Measurements from ENCODE around the gene PPP1R12B.
"Not testable (repeated sequence)": the region's sequence is repeated elsewhere in the genome, so short reads cannot be mapped to it uniquely, and the experiment has no call there.

PPP1R12B gene

DNA sequence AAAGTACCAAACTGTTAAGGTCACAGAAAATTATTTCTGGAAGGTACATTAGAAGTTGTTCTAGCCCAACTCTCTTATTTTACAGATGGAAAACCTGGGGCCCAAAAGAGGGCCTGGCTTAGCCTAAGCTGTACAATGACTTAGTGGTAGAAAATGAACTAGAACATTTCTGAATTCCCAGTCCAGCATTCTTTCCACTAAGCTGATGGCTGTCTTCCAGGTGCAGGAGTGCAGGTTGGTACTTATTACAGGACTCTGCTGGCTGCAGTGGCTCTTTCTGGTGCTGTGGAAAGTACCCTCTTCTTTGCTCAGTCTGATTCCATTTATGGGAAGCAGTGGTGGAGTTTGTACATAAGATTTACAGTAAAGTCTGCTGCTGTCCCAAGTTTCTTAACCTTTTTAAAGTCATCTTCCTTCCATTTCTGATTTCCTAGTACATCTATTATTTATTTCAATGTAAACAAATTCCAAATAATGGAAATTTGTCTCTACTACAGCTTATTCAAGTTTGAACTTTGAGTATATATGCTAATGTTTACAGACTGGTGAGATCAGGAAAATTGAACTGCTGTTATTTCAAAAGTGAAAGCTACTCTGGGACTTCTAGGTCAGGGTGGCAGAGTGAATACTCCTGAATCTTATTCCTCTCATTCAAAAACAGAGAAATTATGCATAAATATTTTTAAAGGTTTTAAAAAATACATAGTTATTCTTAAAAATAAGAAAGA lies 171.8 kb downstream of the PPP1R12B start:
- DNase-seq; H3K4me3 ChIP-seq (ENCODE audit: low read depth, low read length); H3K27ac ChIP-seq; H3K9me3 ChIP-seq (ENCODE audit: severe bottlenecking); H3K36me3 ChIP-seq; H3K27me3 ChIP-seq (ENCODE audit: insufficient read depth, low read depth, severe bottlenecking): not testable (repeated sequence)

GRCh38 chr1:202520857-202521216 lies 172.3 kb downstream of the PPP1R12B start:
- not testable (repeated sequence) for H3K27me3 ChIP-seq (ENCODE audit: insufficient read depth, low read depth, severe bottlenecking); H3K4me3 ChIP-seq (ENCODE audit: low read depth, low read length); DNase-seq; H3K36me3 ChIP-seq; H3K27ac ChIP-seq; H3K9me3 ChIP-seq (ENCODE audit: severe bottlenecking)

- not testable (repeated sequence) for H3K36me3 ChIP-seq; H3K27ac ChIP-seq; H3K4me3 ChIP-seq (ENCODE audit: low read depth, low read length); H3K27me3 ChIP-seq (ENCODE audit: insufficient read depth, low read depth, severe bottlenecking); DNase-seq; H3K9me3 ChIP-seq (ENCODE audit: severe bottlenecking)
Measured at GRCh38 chr1:202521484-202521883, 173.0 kb downstream of the PPP1R12B start.

DNA sequence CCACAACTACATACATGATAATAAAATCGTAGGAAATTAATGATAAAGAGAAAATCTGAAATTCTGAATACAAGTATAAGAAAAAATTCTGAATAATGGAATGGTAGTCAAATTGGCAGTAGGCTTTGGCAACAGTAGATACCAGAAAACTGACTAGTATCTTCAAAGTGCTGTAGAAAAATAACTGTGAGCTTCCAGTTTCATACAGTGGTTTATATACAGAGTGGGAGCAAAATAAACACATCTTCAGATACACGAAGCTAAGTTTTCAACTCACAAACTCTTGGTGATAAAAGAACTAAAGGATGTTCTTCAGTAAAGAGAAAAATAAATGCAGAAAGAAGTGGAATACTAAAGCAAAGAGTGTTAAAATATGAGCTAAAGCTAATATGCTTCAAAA lies 173.4 kb downstream of the PPP1R12B start:
- no peak overlapping the region for H3K4me3 ChIP-seq (ENCODE audit: low read depth, low read length)
- no peaks in the 10 kb centered on the region for H3K36me3 ChIP-seq
- H3K27me3 ChIP-seq (ENCODE audit: insufficient read depth, low read depth, severe bottlenecking), result no peaks in the 10 kb centered on the region
- no peaks in the 10 kb centered on the region for H3K9me3 ChIP-seq (ENCODE audit: severe bottlenecking)
- TF ChIP-seq CTCF (IDR thresholded peaks at IDR 0.05; ENCODE audit: low read depth, low read length), result no peak
- no peak for DNase-seq
- no peak overlapping the region for H3K27ac ChIP-seq

GRCh38 chr1:202526056-202526455 lies 177.6 kb downstream of the PPP1R12B start:
- H3K36me3 ChIP-seq; H3K27me3 ChIP-seq (ENCODE audit: insufficient read depth, low read depth, severe bottlenecking); H3K4me3 ChIP-seq (ENCODE audit: low read depth, low read length); DNase-seq; H3K9me3 ChIP-seq (ENCODE audit: severe bottlenecking); H3K27ac ChIP-seq: not testable (repeated sequence)

GRCh38 chr1:202528096-202528722 lies 179.7 kb downstream of the PPP1R12B start:
- H3K9me3 ChIP-seq (ENCODE audit: severe bottlenecking); H3K27ac ChIP-seq; H3K27me3 ChIP-seq (ENCODE audit: insufficient read depth, low read depth, severe bottlenecking); H3K4me3 ChIP-seq (ENCODE audit: low read depth, low read length); H3K36me3 ChIP-seq; DNase-seq: not testable (repeated sequence)

DNA sequence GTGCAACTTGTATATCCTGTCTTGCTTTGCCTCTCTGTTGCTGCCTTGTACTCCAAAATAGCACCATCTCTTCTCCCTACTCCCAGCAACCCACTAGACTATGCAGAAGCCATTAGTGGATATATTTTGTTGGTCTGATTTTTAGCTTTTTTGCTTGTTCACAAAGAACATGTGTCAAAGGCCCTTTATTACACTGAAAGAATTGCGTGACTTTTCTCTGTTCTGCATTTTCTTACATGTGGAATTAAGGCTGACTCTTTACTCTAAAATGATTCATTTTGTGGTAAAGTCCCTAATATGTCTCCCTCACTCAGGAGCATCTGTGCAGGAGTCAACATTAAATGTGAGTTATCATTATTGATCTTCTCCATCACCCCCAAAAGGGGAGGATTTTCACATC lies 182.2 kb downstream of the PPP1R12B start:
- H3K27me3 ChIP-seq (ENCODE audit: insufficient read depth, low read depth, severe bottlenecking); H3K36me3 ChIP-seq; H3K9me3 ChIP-seq (ENCODE audit: severe bottlenecking); H3K4me3 ChIP-seq (ENCODE audit: low read depth, low read length); DNase-seq; H3K27ac ChIP-seq: not testable (repeated sequence)

GRCh38 chr1:202531472-202531811 lies 182.9 kb downstream of the PPP1R12B start:
- DNase-seq, result no peak
- no peaks in the 10 kb centered on the region for H3K9me3 ChIP-seq (ENCODE audit: severe bottlenecking)
- no peak overlapping the region for H3K4me3 ChIP-seq (ENCODE audit: low read depth, low read length)
- no peaks in the 10 kb centered on the region for H3K36me3 ChIP-seq
- H3K27ac ChIP-seq, result no peak overlapping the region
- TF ChIP-seq CTCF (IDR thresholded peaks at IDR 0.05; ENCODE audit: low read depth, low read length), result no peak
- H3K27me3 ChIP-seq (ENCODE audit: insufficient read depth, low read depth, severe bottlenecking), result no peaks in the 10 kb centered on the region

DNA sequence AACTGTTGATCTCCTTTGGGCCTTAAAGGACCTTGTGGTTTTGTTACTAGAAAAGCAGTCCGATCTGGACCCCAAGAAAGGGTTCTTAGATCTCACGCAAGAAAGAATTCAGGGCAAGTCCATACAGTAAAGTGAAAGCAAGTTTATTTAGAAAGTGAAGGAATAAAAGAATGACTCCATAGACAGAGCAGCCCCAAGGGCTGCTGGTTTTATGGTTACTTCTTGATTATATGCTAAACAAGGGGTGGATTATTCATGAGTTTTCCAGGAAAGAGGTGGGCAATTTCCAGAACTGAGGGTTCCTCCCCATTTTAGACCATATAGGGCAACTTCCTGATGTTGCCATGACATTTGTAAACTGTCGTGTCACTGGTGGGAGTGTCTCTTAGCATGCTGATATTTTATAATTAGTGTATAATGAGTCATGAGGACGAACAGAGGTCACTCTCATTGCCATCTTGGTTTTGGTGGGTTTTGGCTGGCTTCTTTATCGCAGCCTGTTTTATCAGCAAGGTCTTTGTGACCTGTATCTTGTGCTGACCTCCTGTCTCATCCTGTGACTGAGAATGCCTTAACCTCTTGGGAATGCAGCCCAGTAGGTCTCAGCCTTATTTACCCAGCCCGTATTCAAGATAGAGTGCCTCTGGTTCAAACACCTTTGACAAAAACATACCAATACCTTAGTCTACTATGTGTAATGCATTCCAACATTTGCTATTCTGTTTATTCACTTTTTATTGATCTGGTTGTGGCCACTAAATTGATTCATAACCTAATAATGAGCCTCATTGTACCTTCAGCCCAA lies 183.5 kb downstream of the PPP1R12B start:
- H3K4me3 ChIP-seq (ENCODE audit: low read depth, low read length); H3K27ac ChIP-seq; DNase-seq; H3K36me3 ChIP-seq; H3K9me3 ChIP-seq (ENCODE audit: severe bottlenecking); H3K27me3 ChIP-seq (ENCODE audit: insufficient read depth, low read depth, severe bottlenecking): not testable (repeated sequence)

DNA sequence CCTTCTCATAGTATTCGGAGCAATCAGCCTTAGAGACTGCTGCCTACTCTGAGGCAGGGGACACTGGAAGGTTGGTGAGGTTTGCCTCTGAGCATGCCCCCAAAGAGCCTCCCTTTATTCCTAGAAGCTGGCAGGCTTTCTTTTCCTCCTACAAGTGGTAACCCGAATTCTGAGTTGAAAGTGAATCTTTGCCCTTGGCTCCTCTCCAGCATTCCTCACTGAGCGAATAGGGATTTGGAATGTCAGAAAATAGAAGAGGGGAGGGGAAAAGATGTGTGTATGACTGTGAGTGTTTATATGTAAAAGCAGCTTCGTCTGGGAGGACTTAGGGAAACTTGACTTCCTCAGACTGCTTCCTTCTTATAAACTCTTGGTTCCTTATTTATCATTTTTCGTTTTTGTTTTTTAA lies 190.7 kb downstream of the PPP1R12B start:
- H3K27me3 ChIP-seq (ENCODE audit: insufficient read depth, low read depth, severe bottlenecking); H3K9me3 ChIP-seq (ENCODE audit: severe bottlenecking); H3K27ac ChIP-seq; DNase-seq; H3K4me3 ChIP-seq (ENCODE audit: low read depth, low read length); H3K36me3 ChIP-seq: not testable (repeated sequence)

GRCh38 chr1:202539583-202539982 lies 191.1 kb downstream of the PPP1R12B start:
- H3K4me3 ChIP-seq (ENCODE audit: low read depth, low read length); H3K27ac ChIP-seq: not testable (repeated sequence)

More at GRCh38 chr1:202539583-202539982, 191.1 kb downstream of the PPP1R12B start:
- H3K36me3 ChIP-seq; DNase-seq; H3K27me3 ChIP-seq (ENCODE audit: insufficient read depth, low read depth, severe bottlenecking); H3K9me3 ChIP-seq (ENCODE audit: severe bottlenecking): not testable (repeated sequence)
